Coronary artery (tissue), 2 donors: ENCODE measurements around the gene RUFY1.
"Not testable (repeated sequence)": the region's sequence is repeated elsewhere in the genome, so short reads cannot be mapped to it uniquely, and the experiment has no call there.

ENCODE experiments used
- DNase-seq: peaks from one replicate; pipeline ENCODE4 v3.0.0-alpha.2; 2017; ENCODE audit warnings: low spot score
- H3K27ac ChIP-seq, 2 donors: fragments of 200-600 bp; sonication (generic); one replicate each; pipeline ENCODE4 v1.5.1; 2016 to 2019
- H3K4me3 ChIP-seq: fragments of 200-600 bp; sonication (generic); 2 replicates; pipeline ENCODE4 v1.5.1; 2016; ENCODE audit warnings: mild to moderate bottlenecking, moderate library complexity
- CTCF ChIP-seq: fragments of 200-600 bp; sonication (generic); IDR thresholded peaks from one replicate; pipeline ENCODE4 v1.5.1; 2019; ENCODE audit warnings: antibody characterized with exemption

RUFY1 gene

GRCh38 chr5:179553006-179553405, 2.7 kb downstream of the RUFY1 start:
- Histone ChIP-seq H3K4me3 (no peak overlapping the region), H3K27ac (no peak overlapping the region)
- DNase-seq, result no peak
- TF ChIP-seq CTCF, result no peak

GRCh38 chr5:179553875-179554274, 3.5 kb downstream of the RUFY1 start:
- H3K4me3 ChIP-seq, result no peak overlapping the region
- no peak for TF ChIP-seq CTCF
- no peak overlapping the region for H3K27ac ChIP-seq
- DNase-seq, result no peak

- no peak for DNase-seq
- no peak overlapping the region for H3K4me3 ChIP-seq
- no peak for TF ChIP-seq CTCF
- H3K27ac ChIP-seq, result no peak overlapping the region
Observed at GRCh38 chr5:179554981-179555380, 4.6 kb downstream of the RUFY1 start.

GRCh38 chr5:179558261-179558799, 8.0 kb downstream of the RUFY1 start:
- DNase-seq, H3K27ac ChIP-seq: not testable (repeated sequence)
- H3K4me3 ChIP-seq, result peak overlapping the region; percentile 80

- TF ChIP-seq CTCF, result no peak
- DNase-seq, result no peak
Observed at GRCh38 chr5:179558932-179559283, 8.6 kb downstream of the RUFY1 start.

GRCh38 chr5:179559284-179560252, 9.2 kb downstream of the RUFY1 start:
- no peak for TF ChIP-seq CTCF
- H3K4me3 ChIP-seq, result peak overlapping the region; percentile 80

More at GRCh38 chr5:179558932-179559283, 8.6 kb downstream of the RUFY1 start:
- peak overlapping the region; percentile 80 for H3K4me3 ChIP-seq
- peak overlapping the region; percentile 63 to 81 for H3K27ac ChIP-seq

GRCh38 chr5:179564526-179564925, 14.2 kb downstream of the RUFY1 start:
- no peak for TF ChIP-seq CTCF
- Histone ChIP-seq H3K27ac (no peak overlapping the region), H3K4me3 (no peak overlapping the region)
- no peak for DNase-seq

More at GRCh38 chr5:179559284-179560252, 9.2 kb downstream of the RUFY1 start:
- peak overlapping the region; percentile 63 to 81 for H3K27ac ChIP-seq
- DNase-seq, result peak; percentile 98
